ENCODE results near the gene PTPRR.
"Not testable (repeated sequence)": the region's sequence is repeated elsewhere in the genome, so short reads cannot be mapped to it uniquely, and the experiment has no call there.

PTPRR gene

GRCh38 chr12:70823182-70823976 lies 97.2 kb downstream of the PTPRR start:
- ChIA-PET CTCF (interaction anchor here (0.7 kb wide), 1 partner anchor 325 kb away, joined by 3 read pairs; no protein-coding TSS in a partner anchor), POLR2A (no interaction called here)
- DNase-seq (ENCODE audit: extremely low spot score) = no peak
- TF ChIP-seq BHLHE40 (IDR thresholded peaks at IDR 0.05; ENCODE audit: borderline replicate concordance) = no peak

- POLR2A ChIA-PET = no interaction called here
Observed at GRCh38 chr12:70822412-70822811, 98.1 kb downstream of the PTPRR start.

GRCh38 chr12:70815971-70816391 lies 104.6 kb downstream of the PTPRR start:
- POLR2A ChIA-PET = no interaction called here
- CTCF ChIA-PET = no interaction called here
- no peak for DNase-seq (ENCODE audit: extremely low spot score)
- TF ChIP-seq ELF4 (IDR thresholded peaks at IDR 0.05) (no peak), FOXM1 (IDR thresholded peaks at IDR 0.05; ENCODE audit: borderline replicate concordance) (no peak), CTBP1 (IDR thresholded peaks at IDR 0.05; ENCODE audit: borderline replicate concordance) (no peak), PKNOX1 (IDR thresholded peaks at IDR 0.05) (no peak), ZNF384 (IDR thresholded peaks at IDR 0.05) (no peak), SP1 (IDR thresholded peaks at IDR 0.05) (no peak), HDGF (IDR thresholded peaks at IDR 0.05; ENCODE audit: borderline replicate concordance) (no peak), ARNT (IDR thresholded peaks at IDR 0.05) (no peak), NFRKB (IDR thresholded peaks at IDR 0.05) (no peak), L3MBTL2 (conservative IDR thresholded peaks at IDR 0.05) (no peak), FOXA1 (IDR thresholded peaks at IDR 0.05) (no peak), LEF1 (IDR thresholded peaks at IDR 0.05; ENCODE audit: borderline replicate concordance) (no peak), FOXK2 (IDR thresholded peaks at IDR 0.05) (no peak), SUZ12 (IDR thresholded peaks at IDR 0.05) (no peak), BHLHE40 (IDR thresholded peaks at IDR 0.05; ENCODE audit: borderline replicate concordance) (no peak), TARDBP (IDR thresholded peaks at IDR 0.05) (no peak)

More at GRCh38 chr12:70822412-70822811, 98.1 kb downstream of the PTPRR start:
- CTCF ChIA-PET = no interaction called here
- TF ChIP-seq PKNOX1 (IDR thresholded peaks at IDR 0.05) = no peak
- TF ChIP-seq FOXA1 (IDR thresholded peaks at IDR 0.05) = no peak
- no peak for TF ChIP-seq ARNT (IDR thresholded peaks at IDR 0.05)
- TF ChIP-seq HDGF (IDR thresholded peaks at IDR 0.05; ENCODE audit: borderline replicate concordance) = no peak
- no peak for DNase-seq (ENCODE audit: extremely low spot score)

GRCh38 chr12:70815056-70815455 lies 105.5 kb downstream of the PTPRR start:
- TF ChIP-seq FOXA1 (IDR thresholded peaks at IDR 0.05) (no peak), ZNF384 (IDR thresholded peaks at IDR 0.05) (no peak), FOXK2 (IDR thresholded peaks at IDR 0.05) (no peak), ELF4 (IDR thresholded peaks at IDR 0.05) (no peak), LEF1 (IDR thresholded peaks at IDR 0.05; ENCODE audit: borderline replicate concordance) (no peak), TARDBP (IDR thresholded peaks at IDR 0.05) (no peak), FOXM1 (IDR thresholded peaks at IDR 0.05; ENCODE audit: borderline replicate concordance) (no peak)
- DNase-seq (ENCODE audit: extremely low spot score) = no peak
- POLR2A ChIA-PET = no interaction called here
- CTCF ChIA-PET = no interaction called here

- no peak for DNase-seq (ENCODE audit: extremely low spot score)
- ChIA-PET CTCF (no interaction called here), POLR2A (no interaction called here)
- TF ChIP-seq CTBP1 (IDR thresholded peaks at IDR 0.05; ENCODE audit: borderline replicate concordance) (no peak), SUZ12 (IDR thresholded peaks at IDR 0.05) (no peak), TARDBP (IDR thresholded peaks at IDR 0.05) (no peak), ELF4 (IDR thresholded peaks at IDR 0.05) (no peak), FOXK2 (IDR thresholded peaks at IDR 0.05) (no peak), L3MBTL2 (conservative IDR thresholded peaks at IDR 0.05) (no peak), ZNF384 (IDR thresholded peaks at IDR 0.05) (no peak), LEF1 (IDR thresholded peaks at IDR 0.05; ENCODE audit: borderline replicate concordance) (no peak)
Observed at GRCh38 chr12:70813559-70813958, 107.0 kb downstream of the PTPRR start.

GRCh38 chr12:70812136-70812535 lies 108.4 kb downstream of the PTPRR start:
- no peak for DNase-seq (ENCODE audit: extremely low spot score)
- POLR2A ChIA-PET = no interaction called here
- TF ChIP-seq NFRKB (IDR thresholded peaks at IDR 0.05) (no peak), LEF1 (IDR thresholded peaks at IDR 0.05; ENCODE audit: borderline replicate concordance) (no peak), BHLHE40 (IDR thresholded peaks at IDR 0.05; ENCODE audit: borderline replicate concordance) (no peak), SUZ12 (IDR thresholded peaks at IDR 0.05) (no peak), FOXK2 (IDR thresholded peaks at IDR 0.05) (no peak), L3MBTL2 (conservative IDR thresholded peaks at IDR 0.05) (no peak), HDGF (IDR thresholded peaks at IDR 0.05; ENCODE audit: borderline replicate concordance) (no peak), ARNT (IDR thresholded peaks at IDR 0.05) (no peak), FOXA1 (IDR thresholded peaks at IDR 0.05) (no peak), TARDBP (IDR thresholded peaks at IDR 0.05) (no peak)
- CTCF ChIA-PET = no interaction called here

GRCh38 chr12:70809887-70810286 lies 110.7 kb downstream of the PTPRR start:
- TF ChIP-seq TARDBP (IDR thresholded peaks at IDR 0.05) (no peak), LEF1 (IDR thresholded peaks at IDR 0.05; ENCODE audit: borderline replicate concordance) (no peak), ELF4 (IDR thresholded peaks at IDR 0.05) (no peak), L3MBTL2 (conservative IDR thresholded peaks at IDR 0.05) (no peak), NFRKB (IDR thresholded peaks at IDR 0.05) (no peak), FOXK2 (IDR thresholded peaks at IDR 0.05) (no peak), CTBP1 (IDR thresholded peaks at IDR 0.05; ENCODE audit: borderline replicate concordance) (no peak), ZNF384 (IDR thresholded peaks at IDR 0.05) (no peak), BHLHE40 (IDR thresholded peaks at IDR 0.05; ENCODE audit: borderline replicate concordance) (no peak), ARNT (IDR thresholded peaks at IDR 0.05) (no peak), SUZ12 (IDR thresholded peaks at IDR 0.05) (no peak), FOXA1 (IDR thresholded peaks at IDR 0.05) (no peak), PKNOX1 (IDR thresholded peaks at IDR 0.05) (no peak), SP1 (IDR thresholded peaks at IDR 0.05) (no peak), HDGF (IDR thresholded peaks at IDR 0.05; ENCODE audit: borderline replicate concordance) (no peak), FOXM1 (IDR thresholded peaks at IDR 0.05; ENCODE audit: borderline replicate concordance) (no peak)
- POLR2A ChIA-PET = no interaction called here
- DNase-seq (ENCODE audit: extremely low spot score) = no peak
- CTCF ChIA-PET = no interaction called here

GRCh38 chr12:70807993-70808392 lies 112.5 kb downstream of the PTPRR start:
- CTCF ChIA-PET; DNase-seq (ENCODE audit: extremely low spot score); POLR2A ChIA-PET: not testable (repeated sequence)

Data from HEK293T (cell line).